Kidney epithelial cell (primary cell): ENCODE results near the gene SKAP2. TPM values are rescaled to one million over a fixed set of nuclear protein-coding genes. Genes with fewer than 3 reads are reported as not detected.

ENCODE experiments used
- DNase-seq: peaks from one replicate; pipeline ENCODE4 v3.0.0-alpha.2; 2010; ENCODE audit warnings: low read depth
- H3K27me3 ChIP-seq: 2 replicates; pipeline ENCODE4 v1.6.0; 2011; ENCODE audit warnings: low read length; ENCODE audit not compliant: control insufficient read depth, insufficient read depth
- H3K36me3 ChIP-seq: 2 replicates; pipeline ENCODE4 v1.5.1; 2011; ENCODE audit warnings: low read length; ENCODE audit not compliant: control insufficient read depth, insufficient read depth
- H3K4me3 ChIP-seq: 2 replicates; pipeline ENCODE4 v1.5.1; 2011; ENCODE audit warnings: low read depth, mild to moderate bottlenecking, control low read depth, low read length
- total RNA-seq: library from RNA; depleted of rRNA; stranded (reverse); fragments of >200 nt; gene quantifications from 2 replicates; pipeline ENCODE4 v1.2.3, GENCODE V29; 2015
- TF ChIP-seq, protein P1 (sequence below): IDR thresholded peaks from 2 replicates; pipeline ENCODE4 v1.5.1; 2011; ENCODE audit warnings: mild to moderate bottlenecking, moderate library complexity, low read length, control low read depth, inconsistent platforms; ENCODE audit not compliant: insufficient read depth, poor library complexity, severe bottlenecking

The SKAP2 gene
- total RNA-seq, 1 donor from 2014 or later = 35.6 TPM

GRCh38 chr7:26653430-26654399 lies 210.7 kb downstream of the SKAP2 start:
- TF ChIP-seq, protein P1, sequence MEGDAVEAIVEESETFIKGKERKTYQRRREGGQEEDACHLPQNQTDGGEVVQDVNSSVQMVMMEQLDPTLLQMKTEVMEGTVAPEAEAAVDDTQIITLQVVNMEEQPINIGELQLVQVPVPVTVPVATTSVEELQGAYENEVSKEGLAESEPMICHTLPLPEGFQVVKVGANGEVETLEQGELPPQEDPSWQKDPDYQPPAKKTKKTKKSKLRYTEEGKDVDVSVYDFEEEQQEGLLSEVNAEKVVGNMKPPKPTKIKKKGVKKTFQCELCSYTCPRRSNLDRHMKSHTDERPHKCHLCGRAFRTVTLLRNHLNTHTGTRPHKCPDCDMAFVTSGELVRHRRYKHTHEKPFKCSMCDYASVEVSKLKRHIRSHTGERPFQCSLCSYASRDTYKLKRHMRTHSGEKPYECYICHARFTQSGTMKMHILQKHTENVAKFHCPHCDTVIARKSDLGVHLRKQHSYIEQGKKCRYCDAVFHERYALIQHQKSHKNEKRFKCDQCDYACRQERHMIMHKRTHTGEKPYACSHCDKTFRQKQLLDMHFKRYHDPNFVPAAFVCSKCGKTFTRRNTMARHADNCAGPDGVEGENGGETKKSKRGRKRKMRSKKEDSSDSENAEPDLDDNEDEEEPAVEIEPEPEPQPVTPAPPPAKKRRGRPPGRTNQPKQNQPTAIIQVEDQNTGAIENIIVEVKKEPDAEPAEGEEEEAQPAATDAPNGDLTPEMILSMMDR = no peak
- no peak overlapping the region for H3K4me3 ChIP-seq
- H3K36me3 ChIP-seq = no peaks in the 10 kb centered on the region
- no peaks in the 10 kb centered on the region for H3K27me3 ChIP-seq
- no peak for DNase-seq

- Histone ChIP-seq H3K36me3 (no peaks in the 10 kb centered on the region), H3K27me3 (no peaks in the 10 kb centered on the region), H3K4me3 (no peak overlapping the region)
- DNase-seq = no peak
- TF ChIP-seq, protein P1 = no peak
Measured at GRCh38 chr7:26652401-26653100, 211.8 kb downstream of the SKAP2 start.

DNA sequence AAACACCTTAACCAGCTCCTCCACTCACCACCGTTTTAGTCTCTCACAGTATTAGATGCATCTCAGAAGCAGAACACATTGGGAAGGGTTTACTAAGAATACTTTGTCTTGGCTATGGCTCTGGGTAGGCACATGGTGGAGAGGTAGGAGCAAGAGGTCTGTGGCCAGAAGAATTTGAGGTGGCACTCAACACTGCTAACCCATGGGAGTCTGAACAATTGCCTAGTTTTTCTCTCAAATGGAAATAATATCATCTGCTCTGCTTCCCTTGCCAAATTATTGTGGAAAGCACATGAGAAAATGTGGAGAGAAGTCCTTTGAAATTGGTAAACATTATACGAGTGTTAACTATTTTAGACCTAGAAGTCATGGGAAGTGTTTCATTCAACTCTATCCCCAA lies 214.3 kb downstream of the SKAP2 start:
- no peak for DNase-seq
- Histone ChIP-seq H3K36me3 (no peaks in the 10 kb centered on the region), H3K4me3 (no peak overlapping the region), H3K27me3 (no peaks in the 10 kb centered on the region)
- TF ChIP-seq, protein P1 = no peak

DNA sequence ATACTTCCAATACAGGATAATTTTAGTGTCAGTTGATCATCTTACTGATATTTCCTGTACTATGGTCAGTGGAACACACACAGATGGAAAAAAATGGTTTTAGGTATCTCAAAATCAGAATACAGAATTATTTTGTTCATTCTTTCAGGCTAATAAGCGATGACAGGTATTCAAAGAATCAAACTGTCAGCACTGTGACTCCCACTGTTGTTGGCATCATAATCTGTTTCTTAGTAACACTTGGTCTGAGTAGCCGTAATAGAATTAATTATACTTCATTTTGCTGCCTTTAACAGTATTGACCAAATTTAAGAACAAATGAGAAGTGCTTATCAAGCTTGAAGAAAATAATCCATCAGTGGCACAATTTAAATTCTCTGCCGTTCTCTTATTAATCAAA lies 215.0 kb downstream of the SKAP2 start:
- no peak for DNase-seq
- no peaks in the 10 kb centered on the region for H3K36me3 ChIP-seq
- H3K4me3 ChIP-seq = no peak overlapping the region
- H3K27me3 ChIP-seq = no peaks in the 10 kb centered on the region
- TF ChIP-seq, protein P1 = no peak

- TF ChIP-seq, protein P1 = no peak
- no peaks in the 10 kb centered on the region for H3K27me3 ChIP-seq
- DNase-seq = no peak
- H3K36me3 ChIP-seq = no peaks in the 10 kb centered on the region
- no peak overlapping the region for H3K4me3 ChIP-seq
Measured at GRCh38 chr7:26648554-26648953, 215.8 kb downstream of the SKAP2 start.
